GM19324 (cell line): ENCODE results near the gene FHIP1B.
"Not testable (repeated sequence)": the region's sequence is repeated elsewhere in the genome, so short reads cannot be mapped to it uniquely, and the experiment has no call there.

ENCODE experiments used
- ATAC-seq: cut with Tn5 transposase; IDR thresholded peaks from one replicate; pipeline ENCODE4 v1.9.1; 2021; ENCODE audit warnings: mild to moderate bottlenecking, moderate library complexity; ENCODE audit not compliant: unreplicated experiment, low FRiP score

The FHIP1B gene

GRCh38 chr11:6234387-6235107 is at the start of gene FHIP1B:
FHIP1B (minus strand) TSS chr11:6234636; CDS start chr11:6224516, 10,120 bp downstream.
- peak; percentile 98 for ATAC-seq

GRCh38 chr11:6283453-6284023 is 49.1 kb upstream of the FHIP1B start:
- no peak for ATAC-seq

GRCh38 chr11:6280809-6281208 is 46.4 kb upstream of the FHIP1B start:
- ATAC-seq = not testable (repeated sequence)

GRCh38 chr11:6273188-6273587 is 38.8 kb upstream of the FHIP1B start:
- ATAC-seq = no peak

- no peak for ATAC-seq
Observed at GRCh38 chr11:6271598-6271997, 37.2 kb upstream of the FHIP1B start.

GRCh38 chr11:6270584-6271246 is 36.3 kb upstream of the FHIP1B start:
- ATAC-seq = no peak

- no peak for ATAC-seq
Observed at GRCh38 chr11:6269994-6270393, 35.6 kb upstream of the FHIP1B start.

GRCh38 chr11:6268820-6269219 is 34.4 kb upstream of the FHIP1B start:
- ATAC-seq = no peak

- no peak for ATAC-seq
Observed at GRCh38 chr11:6263662-6264061, 29.2 kb upstream of the FHIP1B start.

GRCh38 chr11:6260207-6260726 is 25.8 kb upstream of the FHIP1B start:
- no peak for ATAC-seq

GRCh38 chr11:6258571-6259081 is 24.2 kb upstream of the FHIP1B start:
- no peak for ATAC-seq

- no peak for ATAC-seq
Observed at GRCh38 chr11:6258141-6258540, 23.7 kb upstream of the FHIP1B start.

- no peak for ATAC-seq
Observed at GRCh38 chr11:6253197-6253596, 18.8 kb upstream of the FHIP1B start.

- ATAC-seq = no peak
Observed at GRCh38 chr11:6251990-6252473, 17.6 kb upstream of the FHIP1B start.

GRCh38 chr11:6251120-6251733 is 16.8 kb upstream of the FHIP1B start:
- ATAC-seq = no peak

GRCh38 chr11:6249770-6250555 is 15.5 kb upstream of the FHIP1B start:
- no peak for ATAC-seq

GRCh38 chr11:6248897-6249296 is 14.5 kb upstream of the FHIP1B start:
- not testable (repeated sequence) for ATAC-seq

- no peak for ATAC-seq
Observed at GRCh38 chr11:6248248-6248647, 13.8 kb upstream of the FHIP1B start.

- ATAC-seq = no peak
Observed at GRCh38 chr11:6245536-6245935, 11.1 kb upstream of the FHIP1B start.

GRCh38 chr11:6241316-6241715 is 6.9 kb upstream of the FHIP1B start:
- no peak for ATAC-seq
